Ectodermal cell (in vitro differentiated cells): ENCODE results near the gene ZDHHC1.
"Not testable (repeated sequence)": the region's sequence is repeated elsewhere in the genome, so short reads cannot be mapped to it uniquely, and the experiment has no call there.

Source experiments
- H3K27ac ChIP-seq: 2 replicates; pipeline ENCODE4 v1.7.0; 2013; ENCODE audit warnings: mild to moderate bottlenecking, low read depth, low read length; ENCODE audit not compliant: insufficient read depth, poor library complexity, severe bottlenecking
- H3K27me3 ChIP-seq: 2 replicates; pipeline ENCODE4 v1.7.0; 2013; ENCODE audit warnings: mild to moderate bottlenecking, low read length; ENCODE audit not compliant: insufficient read depth, control insufficient read depth, poor library complexity, severe bottlenecking
- H3K36me3 ChIP-seq: one replicate; pipeline ENCODE4 v1.7.0; 2013; ENCODE audit warnings: low read length; ENCODE audit not compliant: control insufficient read depth, insufficient read depth
- H3K4me1 ChIP-seq: one replicate; pipeline ENCODE4 v1.7.0; 2013; ENCODE audit warnings: low read length; ENCODE audit not compliant: control insufficient read depth, insufficient read depth
- H3K4me3 ChIP-seq: 2 replicates; pipeline ENCODE4 v1.7.0; 2013; ENCODE audit warnings: low read depth, low read length, control low read depth; ENCODE audit not compliant: insufficient read depth
- H3K9me3 ChIP-seq: 2 replicates; pipeline ENCODE4 v1.7.0; 2013; ENCODE audit warnings: mild to moderate bottlenecking, low read length, moderate library complexity; ENCODE audit not compliant: control insufficient read depth
- WGBS, 2 experiments: methylation state at CpG; one replicate each; pipeline ENCODE4 v1.1.7; 2013; ENCODE audit warnings: missing lambda C conversion rate in 2 of 2; 5-methylcytosine and 5-hydroxymethylcytosine counted together

The ZDHHC1 gene

GRCh38 chr16:67364600-67365235 lies 51.6 kb downstream of the ZDHHC1 start:
- Histone ChIP-seq H3K36me3 (no peaks in the 10 kb centered on the region), H3K4me3 (no peak overlapping the region), H3K9me3 (no peaks in the 10 kb centered on the region), H3K27me3 (peaks cover 31% of the 10 kb centered on the region), H3K27ac (no peak overlapping the region), H3K4me1 (peaks cover 5% of the 10 kb centered on the region)

DNA sequence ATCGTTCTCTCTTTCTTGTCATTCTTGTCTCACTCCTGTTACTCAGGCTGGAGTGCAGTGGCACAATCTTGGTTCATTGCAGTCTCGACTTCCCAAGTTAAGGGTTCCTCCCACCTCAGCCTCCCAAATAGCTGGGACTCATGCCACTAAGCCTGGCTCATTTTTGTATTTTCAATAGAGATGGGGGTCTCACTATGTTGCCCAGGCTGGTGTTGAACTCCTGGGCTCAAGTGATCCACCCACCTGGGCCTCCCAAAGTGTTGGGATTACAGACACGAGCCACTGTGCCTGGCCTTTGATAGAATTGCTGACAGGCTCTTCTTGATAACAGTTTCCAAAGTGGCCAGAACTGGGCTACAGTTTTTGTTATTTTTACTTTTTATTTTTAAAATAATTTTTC lies 55.2 kb downstream of the ZDHHC1 start:
- Histone ChIP-seq H3K4me1 (peaks cover 5% of the 10 kb centered on the region), H3K27ac (no peak overlapping the region), H3K36me3 (no peaks in the 10 kb centered on the region), H3K9me3 (no peaks in the 10 kb centered on the region), H3K4me3 (no peak overlapping the region), H3K27me3 (peaks cover 10% of the 10 kb centered on the region)
- WGBS, 2 experiments = 89 to 91% methylated on average over 3 of the region's 3 CpGs

DNA sequence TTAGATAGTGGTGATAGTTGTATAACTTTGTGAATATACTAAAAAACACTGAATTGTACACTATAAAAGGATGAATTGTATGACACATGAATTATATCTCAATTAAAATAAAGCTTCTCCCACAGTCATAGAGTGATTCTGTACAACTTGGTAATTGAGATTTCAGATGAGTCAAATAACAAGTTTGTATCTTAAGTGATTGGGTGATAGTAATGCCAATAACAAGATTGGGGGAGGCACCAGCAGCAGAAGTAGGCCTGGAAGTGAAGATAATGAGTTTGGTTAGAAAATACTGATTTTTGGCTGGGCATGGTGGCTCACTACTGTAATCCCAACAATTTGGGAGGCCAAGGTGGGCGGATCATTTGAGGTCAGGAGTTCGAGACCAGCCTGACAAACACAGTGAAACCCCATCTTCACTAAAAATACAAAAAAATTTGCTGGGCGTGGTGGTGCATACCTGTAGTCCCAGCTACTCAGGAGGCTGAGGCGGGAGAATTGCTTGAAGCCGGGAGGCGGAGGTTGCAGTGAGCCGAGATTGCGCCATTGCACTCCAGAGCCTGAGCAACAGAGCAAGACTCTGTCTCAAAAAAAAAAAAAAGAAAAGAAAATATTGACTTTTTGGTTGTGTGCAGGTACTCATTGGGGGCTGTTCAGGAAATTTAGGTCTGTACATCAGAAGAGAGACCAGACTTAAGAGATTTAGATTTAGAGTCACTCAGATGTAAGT lies 56.6 kb downstream of the ZDHHC1 start:
- not testable (repeated sequence) for H3K4me3 ChIP-seq, H3K27ac ChIP-seq, H3K4me1 ChIP-seq, H3K27me3 ChIP-seq, H3K9me3 ChIP-seq, H3K36me3 ChIP-seq
- 90 to 92% methylated on average over 8 of the region's 8 CpGs for WGBS, 2 experiments

- no peaks in the 10 kb centered on the region for H3K4me1 ChIP-seq
- no peaks in the 10 kb centered on the region for H3K27me3 ChIP-seq
- no peak overlapping the region for H3K27ac ChIP-seq
- H3K36me3 ChIP-seq = no peaks in the 10 kb centered on the region
- WGBS, 2 experiments = 82 to 83% methylated on average over 4 of the region's 4 CpGs
- no peak overlapping the region for H3K4me3 ChIP-seq
- H3K9me3 ChIP-seq = no peaks in the 10 kb centered on the region
Observed at GRCh38 chr16:67357561-67357960, 58.7 kb downstream of the ZDHHC1 start.

DNA sequence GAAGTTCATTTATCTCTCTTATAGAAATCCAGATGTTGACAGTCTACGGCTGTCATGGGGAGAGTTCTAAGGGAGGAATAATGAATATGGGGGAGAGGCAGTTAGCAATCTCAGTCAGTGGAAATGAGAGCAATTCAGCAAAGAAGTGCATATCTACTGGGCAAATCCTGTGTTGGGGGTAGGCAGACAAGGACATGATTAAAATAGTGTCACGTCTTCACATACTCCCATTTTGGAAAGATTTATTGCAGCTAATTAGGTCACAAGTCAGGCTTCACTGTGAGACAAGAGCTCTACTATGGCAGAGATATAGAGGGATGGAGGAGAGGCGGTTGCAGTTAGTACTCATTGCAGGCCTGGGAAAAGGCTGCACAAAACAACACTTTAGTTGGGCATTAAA lies 59.9 kb downstream of the ZDHHC1 start:
- no peaks in the 10 kb centered on the region for H3K27me3 ChIP-seq
- 95% methylated on average over 3 of the region's 3 CpGs for WGBS, 2 experiments
- H3K9me3 ChIP-seq = no peaks in the 10 kb centered on the region
- no peaks in the 10 kb centered on the region for H3K4me1 ChIP-seq
- no peak overlapping the region for H3K4me3 ChIP-seq
- no peaks in the 10 kb centered on the region for H3K36me3 ChIP-seq
- no peak overlapping the region for H3K27ac ChIP-seq

GRCh38 chr16:67352463-67352862 lies 63.8 kb downstream of the ZDHHC1 start:
- H3K4me3 ChIP-seq, H3K36me3 ChIP-seq, H3K9me3 ChIP-seq, H3K4me1 ChIP-seq, H3K27ac ChIP-seq, H3K27me3 ChIP-seq: not testable (repeated sequence)
- WGBS, 2 experiments = 92% methylated on average over 2 of the region's 3 CpGs

GRCh38 chr16:67350324-67350723 lies 66.0 kb downstream of the ZDHHC1 start:
- no peaks in the 10 kb centered on the region for H3K27me3 ChIP-seq
- no peak overlapping the region for H3K27ac ChIP-seq
- 83 to 93% methylated on average over 1 of the region's 1 CpG for WGBS, 2 experiments
- no peaks in the 10 kb centered on the region for H3K36me3 ChIP-seq
- no peaks in the 10 kb centered on the region for H3K4me1 ChIP-seq
- no peaks in the 10 kb centered on the region for H3K9me3 ChIP-seq
- no peak overlapping the region for H3K4me3 ChIP-seq

- Histone ChIP-seq H3K4me3 (no peak overlapping the region), H3K36me3 (no peaks in the 10 kb centered on the region), H3K27ac (no peak overlapping the region), H3K27me3 (no peaks in the 10 kb centered on the region), H3K9me3 (no peaks in the 10 kb centered on the region), H3K4me1 (no peaks in the 10 kb centered on the region)
Observed at GRCh38 chr16:67349172-67349571, 67.1 kb downstream of the ZDHHC1 start.

GRCh38 chr16:67346341-67346740 lies 69.9 kb downstream of the ZDHHC1 start:
- 94 to 100% methylated on average over 2 to 3 of the region's 3 CpGs for WGBS, 2 experiments
- Histone ChIP-seq H3K9me3 (no peaks in the 10 kb centered on the region), H3K4me1 (no peaks in the 10 kb centered on the region), H3K4me3 (no peak overlapping the region), H3K36me3 (no peaks in the 10 kb centered on the region), H3K27ac (no peak overlapping the region), H3K27me3 (no peaks in the 10 kb centered on the region)

DNA sequence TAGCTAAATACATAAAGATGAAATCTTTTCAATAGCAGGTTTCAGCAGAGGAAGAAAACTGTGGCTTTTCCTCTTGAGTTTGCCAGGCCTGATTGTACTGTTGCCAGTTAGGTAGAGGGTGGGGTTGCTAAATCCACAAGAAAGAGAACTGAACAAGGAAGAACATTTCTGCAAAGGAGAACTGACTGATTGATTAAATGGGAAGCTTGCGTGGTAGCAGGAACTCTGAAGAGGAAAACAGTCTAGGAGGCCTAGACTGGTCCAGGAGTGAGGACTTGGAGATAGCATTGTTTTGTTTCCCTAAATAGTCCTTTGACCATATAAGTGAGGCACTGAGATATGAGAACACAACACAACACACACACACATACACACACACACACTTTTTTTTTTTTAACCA lies 70.9 kb downstream of the ZDHHC1 start:
- no peaks in the 10 kb centered on the region for H3K36me3 ChIP-seq
- H3K27me3 ChIP-seq = no peaks in the 10 kb centered on the region
- no peaks in the 10 kb centered on the region for H3K4me1 ChIP-seq
- no peak overlapping the region for H3K4me3 ChIP-seq
- no peak overlapping the region for H3K27ac ChIP-seq
- no peaks in the 10 kb centered on the region for H3K9me3 ChIP-seq
- WGBS, 2 experiments = 85 to 92% methylated on average over 1 of the region's 1 CpG
